Measurements from ENCODE around the gene ATAT1. TPM values are rescaled to one million over a fixed set of nuclear protein-coding genes. Genes with fewer than 3 reads are reported as not detected.

ATAT1 gene
- total and polyA plus RNA-seq, 12 donors = 0.78 to 16.3 (median 8.3) TPM

DNA sequence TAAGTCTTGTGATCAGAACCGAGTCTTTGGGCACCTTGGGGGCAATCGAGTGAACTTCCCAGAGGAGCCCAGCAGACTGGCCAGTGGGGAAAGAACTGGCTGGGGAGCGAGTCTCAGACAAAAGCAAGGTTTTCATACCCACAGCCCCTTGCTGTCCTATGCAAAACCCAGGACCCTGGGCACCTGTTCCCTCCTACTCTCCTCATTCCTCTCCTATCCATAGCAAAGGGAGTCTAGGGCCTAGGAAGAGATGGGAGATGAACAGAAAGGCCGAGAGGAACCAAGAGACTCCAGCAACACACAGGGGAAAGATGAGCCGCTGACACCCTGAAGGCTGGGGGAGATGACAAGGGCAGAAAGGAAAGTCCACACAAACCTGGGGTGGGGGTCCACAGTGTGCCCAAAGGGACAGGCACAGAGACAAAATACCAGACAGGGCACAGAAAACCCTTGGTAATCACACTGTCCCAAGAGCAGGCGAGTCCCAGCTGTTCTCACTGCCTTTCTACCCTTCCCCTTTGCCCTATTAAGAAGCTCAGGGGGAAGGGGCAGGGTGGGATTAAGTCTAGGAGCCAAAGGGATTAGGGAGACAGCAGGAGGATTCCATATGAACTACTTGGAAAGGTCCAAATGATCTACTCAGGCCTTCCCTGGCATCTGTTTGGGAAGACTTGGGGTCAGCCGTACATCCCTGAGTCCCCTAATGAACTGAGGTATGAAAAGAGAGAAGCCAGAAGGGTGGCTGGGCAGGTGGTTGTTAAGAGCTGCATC is 53.3 kb downstream of the ATAT1 start:
- H3K36me3 ChIP-seq (replicated peaks in 1 of 2) = peaks cover 0 to 32% of the 10 kb centered on the region in 2 donors
- 66 to 80% (median 70%) methylated on average over 7 of the region's 7 CpGs for WGBS, 4 donors

DNA sequence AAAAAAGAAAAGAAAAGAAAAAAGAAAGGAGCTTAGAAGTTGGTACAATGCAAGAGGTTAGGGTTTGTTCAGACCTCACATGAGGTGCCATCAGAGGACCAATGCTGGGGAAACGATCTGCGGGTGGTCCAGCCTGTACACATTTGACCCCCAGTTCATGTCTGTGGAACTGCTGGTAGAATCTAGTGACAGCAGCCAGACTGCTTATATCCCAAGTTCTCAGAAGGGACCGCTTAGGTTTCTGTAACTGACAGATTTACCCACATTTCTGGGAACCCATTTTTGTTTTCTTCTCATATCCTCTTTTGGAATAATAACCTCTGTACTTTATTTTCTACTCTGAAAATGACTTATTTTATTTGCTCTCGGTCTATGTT is 55.1 kb downstream of the ATAT1 start:
- WGBS, 4 donors = 30 to 45% (median 34%) methylated on average over 4 of the region's 4 CpGs
- no peaks in the 10 kb centered on the region for H3K27me3 ChIP-seq
- intact Hi-C loops (cut with DNase I) = loop anchor here in 1 of 2 donors (2.0 kb wide), 1 partner anchor 41 kb away; no protein-coding TSS in a partner anchor
- H3K27ac ChIP-seq = peak overlapping the region; percentile 67 to 98 (median 92)
- no peak for DNase-seq
- H3K4me3 ChIP-seq = peak overlapping the region in 1 of 4 donors; percentile 72
- H3K4me1 ChIP-seq (replicated peaks in 1 of 2) = peaks cover 46 to 76% of the 10 kb centered on the region in 2 donors
- no peaks in the 10 kb centered on the region for H3K9me3 ChIP-seq (replicated peaks in 1 of 3)
- TF ChIP-seq, protein P1, sequence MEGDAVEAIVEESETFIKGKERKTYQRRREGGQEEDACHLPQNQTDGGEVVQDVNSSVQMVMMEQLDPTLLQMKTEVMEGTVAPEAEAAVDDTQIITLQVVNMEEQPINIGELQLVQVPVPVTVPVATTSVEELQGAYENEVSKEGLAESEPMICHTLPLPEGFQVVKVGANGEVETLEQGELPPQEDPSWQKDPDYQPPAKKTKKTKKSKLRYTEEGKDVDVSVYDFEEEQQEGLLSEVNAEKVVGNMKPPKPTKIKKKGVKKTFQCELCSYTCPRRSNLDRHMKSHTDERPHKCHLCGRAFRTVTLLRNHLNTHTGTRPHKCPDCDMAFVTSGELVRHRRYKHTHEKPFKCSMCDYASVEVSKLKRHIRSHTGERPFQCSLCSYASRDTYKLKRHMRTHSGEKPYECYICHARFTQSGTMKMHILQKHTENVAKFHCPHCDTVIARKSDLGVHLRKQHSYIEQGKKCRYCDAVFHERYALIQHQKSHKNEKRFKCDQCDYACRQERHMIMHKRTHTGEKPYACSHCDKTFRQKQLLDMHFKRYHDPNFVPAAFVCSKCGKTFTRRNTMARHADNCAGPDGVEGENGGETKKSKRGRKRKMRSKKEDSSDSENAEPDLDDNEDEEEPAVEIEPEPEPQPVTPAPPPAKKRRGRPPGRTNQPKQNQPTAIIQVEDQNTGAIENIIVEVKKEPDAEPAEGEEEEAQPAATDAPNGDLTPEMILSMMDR (IDR thresholded peaks at IDR 0.05) = no peak
- TF ChIP-seq POLR2A (IDR thresholded peaks at IDR 0.05) = no peak
- peaks cover 0 to 22% of the 10 kb centered on the region in 2 donors for H3K36me3 ChIP-seq (replicated peaks in 1 of 2)

More for the DNA sequence above, 53.3 kb downstream of the ATAT1 start:
- intact Hi-C loops (cut with DNase I) = loop anchor here (1.0 to 2.0 kb wide), 2 partner anchors 42 to 43 kb away; no protein-coding TSS in a partner anchor
- Histone ChIP-seq H3K27ac (peak overlapping the region in 2 of 5 donors; percentile 45 to 95), H3K9me3 (replicated peaks in 1 of 3) (no peaks in the 10 kb centered on the region), H3K4me3 (no peak overlapping the region), H3K27me3 (no peaks in the 10 kb centered on the region), H3K4me1 (replicated peaks in 1 of 2) (peaks cover 35 to 63% of the 10 kb centered on the region in 2 donors)
- DNase-seq = no peak
- TF ChIP-seq, protein P1 (IDR thresholded peaks at IDR 0.05) = no peak
- no peak for TF ChIP-seq POLR2A (IDR thresholded peaks at IDR 0.05)

GRCh38 chr6:30682143-30683117 is 55.8 kb downstream of the ATAT1 start:
- intact Hi-C loops (cut with DNase I) = no loop called here
- Histone ChIP-seq H3K27ac (peak overlapping the region; percentile 67 to 98 (median 92)), H3K4me1 (replicated peaks in 1 of 2) (peaks cover 46 to 76% of the 10 kb centered on the region in 2 donors), H3K36me3 (replicated peaks in 1 of 2) (peaks cover 0 to 15% of the 10 kb centered on the region in 2 donors), H3K4me3 (peak overlapping the region in 1 of 4 donors; percentile 72), H3K27me3 (no peaks in the 10 kb centered on the region), H3K9me3 (replicated peaks in 1 of 3) (no peaks in the 10 kb centered on the region)
- DNase-seq = peak; percentile 76 to 93 (median 88)
- 11 to 25% (median 21%) methylated on average over 5 to 11 of the region's 11 CpGs for WGBS, 4 donors
- peak in 1 of 2 donors; percentile 86 for TF ChIP-seq POLR2A (IDR thresholded peaks at IDR 0.05)
- TF ChIP-seq, protein P1 (IDR thresholded peaks at IDR 0.05) = no peak

Measured in adrenal gland (tissue), 12 donors.